GM12892 (cell line): ENCODE results near the gene LRRTM4.

Source experiments
- POLR2A ChIP-seq: IDR thresholded peaks from 2 replicates; pipeline ENCODE4 v1.6.1; 2011; ENCODE audit warnings: low read depth, low read length, control low read depth
- POLR2AphosphoS5 ChIP-seq: IDR thresholded peaks from 2 replicates; pipeline ENCODE4 v1.6.1; 2011; ENCODE audit warnings: low read depth, low read length, control low read depth

- no peak for TF ChIP-seq POLR2A
- TF ChIP-seq POLR2AphosphoS5 = no peak
Measured at GRCh38 chr2:77017355-77017745, 504.8 kb downstream of the LRRTM4 start.
